ENCODE measurements around the gene BEND6. TPM values are rescaled to one million over a fixed set of nuclear protein-coding genes. Genes with fewer than 3 reads are reported as not detected.
A peak's percentile ranks its signal among the peaks of the same experiment; 100 is the strongest.

Gene BEND6
- total and polyA plus RNA-seq, 2 of the 13 experiments (the other 11 are each of a cell fraction or from before 2014, with no cell fraction given), result 0.20 to 0.21 TPM

DNA sequence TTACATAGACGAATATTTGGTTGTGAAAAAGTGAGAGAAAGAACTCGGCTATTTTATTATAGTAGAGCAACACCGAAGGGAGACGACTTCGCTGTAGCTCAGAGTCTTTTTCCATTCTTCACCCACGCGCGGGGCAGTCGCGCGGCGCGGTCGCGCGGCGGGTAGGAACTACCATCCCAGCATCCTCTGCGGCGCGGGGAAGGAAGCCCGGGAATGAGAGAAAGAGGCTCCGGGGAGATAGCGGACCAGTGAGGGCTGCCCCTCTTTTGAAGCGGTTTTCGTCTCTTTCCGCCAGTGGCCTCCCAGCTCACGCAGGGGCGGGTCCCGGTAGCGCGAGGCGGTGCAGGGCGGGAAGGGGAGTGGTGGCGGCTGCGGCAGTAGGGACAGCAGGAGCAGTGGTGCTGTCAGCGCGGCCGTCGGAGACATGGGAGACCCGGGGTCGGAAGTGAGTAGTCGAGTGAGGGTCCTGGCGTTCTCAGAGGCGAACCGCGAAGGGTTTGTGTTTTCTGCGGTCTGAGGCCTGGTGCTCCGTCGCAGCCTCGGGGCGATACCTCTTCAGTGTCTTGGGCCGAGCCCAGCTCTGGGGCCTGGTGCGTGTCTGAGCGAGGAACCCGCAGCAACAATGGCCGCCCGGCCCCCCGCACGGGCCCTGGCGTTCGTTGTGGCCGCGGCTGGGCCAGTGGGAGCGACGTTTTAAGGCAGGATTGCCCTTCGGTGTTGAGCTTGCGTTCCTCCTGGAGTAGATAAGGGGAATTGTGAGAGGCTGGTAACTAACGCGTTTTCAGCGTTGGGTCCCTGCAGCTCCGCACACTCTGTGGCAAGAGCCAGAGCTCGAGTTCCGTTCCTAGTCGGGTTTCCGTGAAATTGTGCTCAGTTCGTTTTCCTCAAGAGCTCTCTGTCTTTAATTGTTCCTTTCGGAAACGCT lies 91.7 kb downstream of the BEND6 start, which contains the start of gene KIAA1586 (continued):
- TF ChIP-seq HNRNPLL (IDR thresholded peaks at IDR 0.05; ENCODE audit: low read depth, low read length, poor library complexity, severe bottlenecking) (peak; percentile 95), NFYC (CRISPR knock-in tag; IDR thresholded peaks at IDR 0.05) (peak; percentile 84), ZBTB7B (CRISPR knock-in tag; IDR thresholded peaks at IDR 0.05) (0 out of 2 replicates have a peak, but pooled peaks have one; percentile 35), MIXL1 (CRISPR knock-in tag; IDR thresholded peaks at IDR 0.05) (peak; percentile 41; the same call in 1 of the 2 replicates), KLF6 (CRISPR knock-in tag; IDR thresholded peaks at IDR 0.05) (peak; percentile 90), ZSCAN12 (CRISPR knock-in tag; IDR thresholded peaks at IDR 0.05) (0 out of 2 replicates have a peak, but pooled peaks have one; percentile 77), ATF7-NPFF (CRISPR knock-in tag; IDR thresholded peaks at IDR 0.05; ENCODE audit: low read depth) (peak; percentile 95), ZNF543 (CRISPR knock-in tag; IDR thresholded peaks at IDR 0.05) (peak; percentile 44; the same call in 1 of the 2 replicates), ZNF501 (CRISPR knock-in tag; IDR thresholded peaks at IDR 0.05) (peak; percentile 85)
- TF ChIP-seq, protein P1, sequence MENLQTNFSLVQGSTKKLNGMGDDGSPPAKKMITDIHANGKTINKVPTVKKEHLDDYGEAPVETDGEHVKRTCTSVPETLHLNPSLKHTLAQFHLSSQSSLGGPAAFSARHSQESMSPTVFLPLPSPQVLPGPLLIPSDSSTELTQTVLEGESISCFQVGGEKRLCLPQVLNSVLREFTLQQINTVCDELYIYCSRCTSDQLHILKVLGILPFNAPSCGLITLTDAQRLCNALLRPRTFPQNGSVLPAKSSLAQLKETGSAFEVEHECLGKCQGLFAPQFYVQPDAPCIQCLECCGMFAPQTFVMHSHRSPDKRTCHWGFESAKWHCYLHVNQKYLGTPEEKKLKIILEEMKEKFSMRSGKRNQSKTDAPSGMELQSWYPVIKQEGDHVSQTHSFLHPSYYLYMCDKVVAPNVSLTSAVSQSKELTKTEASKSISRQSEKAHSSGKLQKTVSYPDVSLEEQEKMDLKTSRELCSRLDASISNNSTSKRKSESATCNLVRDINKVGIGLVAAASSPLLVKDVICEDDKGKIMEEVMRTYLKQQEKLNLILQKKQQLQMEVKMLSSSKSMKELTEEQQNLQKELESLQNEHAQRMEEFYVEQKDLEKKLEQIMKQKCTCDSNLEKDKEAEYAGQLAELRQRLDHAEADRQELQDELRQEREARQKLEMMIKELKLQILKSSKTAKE (CRISPR knock-in tag; IDR thresholded peaks at IDR 0.05; ENCODE audit: borderline replicate concordance), result peak; percentile 78
- TF ChIP-seq, protein P2, sequence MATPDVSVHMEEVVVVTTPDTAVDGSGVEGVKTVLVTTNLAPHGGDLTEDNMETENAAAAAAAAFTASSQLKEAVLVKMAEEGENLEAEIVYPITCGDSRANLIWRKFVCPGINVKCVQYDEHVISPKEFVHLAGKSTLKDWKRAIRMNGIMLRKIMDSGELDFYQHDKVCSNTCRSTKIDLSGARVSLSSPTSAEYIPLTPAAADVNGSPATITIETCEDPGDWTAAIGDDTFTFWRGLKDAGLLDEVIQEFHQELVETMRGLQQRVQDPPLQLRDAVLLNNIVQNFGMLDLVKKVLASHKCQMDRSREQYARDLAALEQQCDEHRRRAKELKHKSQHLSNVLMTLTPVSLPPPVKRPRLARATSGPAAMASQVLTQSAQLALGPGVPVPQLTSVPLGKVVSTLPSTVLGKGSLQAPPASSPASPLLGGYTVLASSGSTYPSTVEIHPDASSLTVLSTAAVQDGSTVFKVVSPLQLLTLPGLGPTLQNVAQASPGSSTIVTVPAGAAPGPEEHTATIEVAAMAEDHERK (CRISPR knock-in tag; IDR thresholded peaks at IDR 0.05; ENCODE audit: low read depth), result peak; percentile 45; the same call in 1 of the 2 replicates
- TF ChIP-seq, protein P3, sequence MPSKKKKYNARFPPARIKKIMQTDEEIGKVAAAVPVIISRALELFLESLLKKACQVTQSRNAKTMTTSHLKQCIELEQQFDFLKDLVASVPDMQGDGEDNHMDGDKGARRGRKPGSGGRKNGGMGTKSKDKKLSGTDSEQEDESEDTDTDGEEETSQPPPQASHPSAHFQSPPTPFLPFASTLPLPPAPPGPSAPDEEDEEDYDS (CRISPR knock-in tag; IDR thresholded peaks at IDR 0.05), result peak; percentile 89
- TF ChIP-seq, protein P4, sequence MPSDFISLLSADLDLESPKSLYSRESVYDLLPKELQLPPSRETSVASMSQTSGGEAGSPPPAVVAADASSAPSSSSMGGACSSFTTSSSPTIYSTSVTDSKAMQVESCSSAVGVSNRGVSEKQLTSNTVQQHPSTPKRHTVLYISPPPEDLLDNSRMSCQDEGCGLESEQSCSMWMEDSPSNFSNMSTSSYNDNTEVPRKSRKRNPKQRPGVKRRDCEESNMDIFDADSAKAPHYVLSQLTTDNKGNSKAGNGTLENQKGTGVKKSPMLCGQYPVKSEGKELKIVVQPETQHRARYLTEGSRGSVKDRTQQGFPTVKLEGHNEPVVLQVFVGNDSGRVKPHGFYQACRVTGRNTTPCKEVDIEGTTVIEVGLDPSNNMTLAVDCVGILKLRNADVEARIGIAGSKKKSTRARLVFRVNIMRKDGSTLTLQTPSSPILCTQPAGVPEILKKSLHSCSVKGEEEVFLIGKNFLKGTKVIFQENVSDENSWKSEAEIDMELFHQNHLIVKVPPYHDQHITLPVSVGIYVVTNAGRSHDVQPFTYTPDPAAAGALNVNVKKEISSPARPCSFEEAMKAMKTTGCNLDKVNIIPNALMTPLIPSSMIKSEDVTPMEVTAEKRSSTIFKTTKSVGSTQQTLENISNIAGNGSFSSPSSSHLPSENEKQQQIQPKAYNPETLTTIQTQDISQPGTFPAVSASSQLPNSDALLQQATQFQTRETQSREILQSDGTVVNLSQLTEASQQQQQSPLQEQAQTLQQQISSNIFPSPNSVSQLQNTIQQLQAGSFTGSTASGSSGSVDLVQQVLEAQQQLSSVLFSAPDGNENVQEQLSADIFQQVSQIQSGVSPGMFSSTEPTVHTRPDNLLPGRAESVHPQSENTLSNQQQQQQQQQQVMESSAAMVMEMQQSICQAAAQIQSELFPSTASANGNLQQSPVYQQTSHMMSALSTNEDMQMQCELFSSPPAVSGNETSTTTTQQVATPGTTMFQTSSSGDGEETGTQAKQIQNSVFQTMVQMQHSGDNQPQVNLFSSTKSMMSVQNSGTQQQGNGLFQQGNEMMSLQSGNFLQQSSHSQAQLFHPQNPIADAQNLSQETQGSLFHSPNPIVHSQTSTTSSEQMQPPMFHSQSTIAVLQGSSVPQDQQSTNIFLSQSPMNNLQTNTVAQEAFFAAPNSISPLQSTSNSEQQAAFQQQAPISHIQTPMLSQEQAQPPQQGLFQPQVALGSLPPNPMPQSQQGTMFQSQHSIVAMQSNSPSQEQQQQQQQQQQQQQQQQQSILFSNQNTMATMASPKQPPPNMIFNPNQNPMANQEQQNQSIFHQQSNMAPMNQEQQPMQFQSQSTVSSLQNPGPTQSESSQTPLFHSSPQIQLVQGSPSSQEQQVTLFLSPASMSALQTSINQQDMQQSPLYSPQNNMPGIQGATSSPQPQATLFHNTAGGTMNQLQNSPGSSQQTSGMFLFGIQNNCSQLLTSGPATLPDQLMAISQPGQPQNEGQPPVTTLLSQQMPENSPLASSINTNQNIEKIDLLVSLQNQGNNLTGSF (CRISPR knock-in tag; IDR thresholded peaks at IDR 0.05), result peak; percentile 91; the same call in 1 of the 2 replicates
- TF ChIP-seq, protein P5, sequence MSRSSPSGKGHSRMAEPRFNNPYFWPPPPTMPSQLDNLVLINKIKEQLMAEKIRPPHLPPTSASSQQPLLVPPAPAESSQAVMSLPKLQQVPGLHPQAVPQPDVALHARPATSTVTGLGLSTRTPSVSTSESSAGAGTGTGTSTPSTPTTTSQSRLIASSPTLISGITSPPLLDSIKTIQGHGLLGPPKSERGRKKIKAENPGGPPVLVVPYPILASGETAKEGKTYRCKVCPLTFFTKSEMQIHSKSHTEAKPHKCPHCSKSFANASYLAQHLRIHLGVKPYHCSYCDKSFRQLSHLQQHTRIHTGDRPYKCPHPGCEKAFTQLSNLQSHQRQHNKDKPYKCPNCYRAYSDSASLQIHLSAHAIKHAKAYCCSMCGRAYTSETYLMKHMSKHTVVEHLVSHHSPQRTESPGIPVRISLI (CRISPR knock-in tag; IDR thresholded peaks at IDR 0.05; ENCODE audit: borderline replicate concordance), result 0 out of 2 replicates have a peak, but pooled peaks have one; percentile 23
